HG02678 (cell line): ENCODE measurements around the gene OSBPL2.

ENCODE experiments used
- ATAC-seq: cut with Tn5 transposase; IDR thresholded peaks from one replicate; pipeline ENCODE4 v1.9.1; 2021; ENCODE audit warnings: mild to moderate bottlenecking, moderate library complexity; ENCODE audit not compliant: unreplicated experiment

Gene OSBPL2

GRCh38 chr20:62205618-62206387 lies 32.5 kb upstream of the OSBPL2 start:
- no peak for ATAC-seq

- no peak for ATAC-seq
Measured at GRCh38 chr20:62206388-62206775, 31.9 kb upstream of the OSBPL2 start.

- no peak for ATAC-seq
Measured at GRCh38 chr20:62208061-62208794, 30.1 kb upstream of the OSBPL2 start.

- ATAC-seq, result no peak
Measured at GRCh38 chr20:62208795-62209755, 29.2 kb upstream of the OSBPL2 start.

GRCh38 chr20:62209850-62210495 lies 28.3 kb upstream of the OSBPL2 start:
- no peak for ATAC-seq

- no peak for ATAC-seq
Measured at GRCh38 chr20:62210496-62210855, 27.8 kb upstream of the OSBPL2 start.

GRCh38 chr20:62211216-62211615 lies 27.1 kb upstream of the OSBPL2 start:
- ATAC-seq, result no peak

- ATAC-seq, result no peak
Measured at GRCh38 chr20:62211769-62212288, 26.5 kb upstream of the OSBPL2 start.

- ATAC-seq, result no peak
Measured at GRCh38 chr20:62212299-62212698, 26.0 kb upstream of the OSBPL2 start.

- no peak for ATAC-seq
Measured at GRCh38 chr20:62214067-62214466, 24.3 kb upstream of the OSBPL2 start.

GRCh38 chr20:62215020-62215990 lies 23.0 kb upstream of the OSBPL2 start:
- ATAC-seq, result no peak

GRCh38 chr20:62215991-62216635 lies 22.2 kb upstream of the OSBPL2 start:
- no peak for ATAC-seq

- no peak for ATAC-seq
Measured at GRCh38 chr20:62216636-62217566, 21.4 kb upstream of the OSBPL2 start.

- no peak for ATAC-seq
Measured at GRCh38 chr20:62217913-62218773, 20.2 kb upstream of the OSBPL2 start.

GRCh38 chr20:62219101-62219991 lies 19.0 kb upstream of the OSBPL2 start:
- no peak for ATAC-seq
